GM19324 (cell line): ENCODE data around the gene ABCG1.
"Not testable (repeated sequence)": the region's sequence is repeated elsewhere in the genome, so short reads cannot be mapped to it uniquely, and the experiment has no call there.

Experiments
- ATAC-seq: cut with Tn5 transposase; IDR thresholded peaks from one replicate; pipeline ENCODE4 v1.9.1; 2021; ENCODE audit warnings: mild to moderate bottlenecking, moderate library complexity; ENCODE audit not compliant: unreplicated experiment, low FRiP score

Gene ABCG1

GRCh38 chr21:42287193-42288083 lies 68.5 kb downstream of the ABCG1 start:
- no peak for ATAC-seq

DNA sequence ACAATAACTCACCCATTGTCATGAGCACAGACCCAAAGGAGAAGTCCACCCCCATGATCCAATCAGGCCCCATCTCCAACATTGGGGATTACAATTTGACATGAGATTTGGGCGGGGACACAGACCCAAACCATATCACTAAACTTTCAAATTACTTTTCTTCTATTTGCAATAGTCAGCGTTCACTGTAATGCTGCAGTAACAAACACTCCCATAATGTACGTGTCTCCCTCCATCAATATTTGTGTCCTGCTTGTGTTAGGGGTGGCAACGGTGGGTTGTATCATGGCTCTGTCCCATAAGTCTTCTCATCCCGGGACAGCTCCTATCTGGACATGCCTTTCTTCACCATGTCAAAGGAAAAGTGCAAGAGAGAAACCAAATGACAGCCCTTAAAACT lies 70.0 kb downstream of the ABCG1 start:
- no peak for ATAC-seq

DNA sequence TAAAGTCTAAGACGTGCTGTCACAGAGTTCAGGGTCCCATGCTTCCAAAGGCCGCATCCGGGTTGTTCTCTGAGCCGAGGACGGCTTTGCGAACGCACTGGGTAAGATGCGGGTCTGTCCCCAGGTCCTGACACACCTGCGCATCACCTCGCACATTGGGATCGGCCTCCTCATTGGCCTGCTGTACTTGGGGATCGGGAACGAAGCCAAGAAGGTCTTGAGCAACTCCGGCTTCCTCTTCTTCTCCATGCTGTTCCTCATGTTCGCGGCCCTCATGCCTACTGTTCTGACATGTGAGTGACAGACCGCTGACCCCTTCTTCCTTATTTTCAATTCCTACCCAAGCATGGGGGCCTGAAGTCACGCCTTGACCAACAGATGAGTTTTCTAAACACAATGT lies 71.0 kb downstream of the ABCG1 start:
- no peak for ATAC-seq

DNA sequence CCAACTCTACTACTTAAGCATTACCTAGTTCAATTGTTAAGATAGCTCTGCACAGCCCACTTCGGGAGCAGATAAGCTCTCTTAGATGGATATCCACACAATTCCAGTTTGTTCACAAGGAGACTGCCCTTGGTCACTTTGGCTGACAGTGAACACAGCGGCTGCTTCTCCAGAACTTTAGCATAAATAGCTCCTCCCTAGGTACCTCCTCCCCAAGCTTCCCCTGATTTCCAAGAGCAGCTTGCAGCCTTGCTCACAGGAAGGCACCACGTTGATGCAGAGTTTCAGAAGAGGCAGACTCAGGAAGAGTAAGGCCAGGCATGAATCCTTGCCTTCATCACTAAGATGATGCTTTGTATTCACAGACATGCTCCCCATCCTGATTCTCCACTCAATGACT lies 71.6 kb downstream of the ABCG1 start:
- no peak for ATAC-seq

DNA sequence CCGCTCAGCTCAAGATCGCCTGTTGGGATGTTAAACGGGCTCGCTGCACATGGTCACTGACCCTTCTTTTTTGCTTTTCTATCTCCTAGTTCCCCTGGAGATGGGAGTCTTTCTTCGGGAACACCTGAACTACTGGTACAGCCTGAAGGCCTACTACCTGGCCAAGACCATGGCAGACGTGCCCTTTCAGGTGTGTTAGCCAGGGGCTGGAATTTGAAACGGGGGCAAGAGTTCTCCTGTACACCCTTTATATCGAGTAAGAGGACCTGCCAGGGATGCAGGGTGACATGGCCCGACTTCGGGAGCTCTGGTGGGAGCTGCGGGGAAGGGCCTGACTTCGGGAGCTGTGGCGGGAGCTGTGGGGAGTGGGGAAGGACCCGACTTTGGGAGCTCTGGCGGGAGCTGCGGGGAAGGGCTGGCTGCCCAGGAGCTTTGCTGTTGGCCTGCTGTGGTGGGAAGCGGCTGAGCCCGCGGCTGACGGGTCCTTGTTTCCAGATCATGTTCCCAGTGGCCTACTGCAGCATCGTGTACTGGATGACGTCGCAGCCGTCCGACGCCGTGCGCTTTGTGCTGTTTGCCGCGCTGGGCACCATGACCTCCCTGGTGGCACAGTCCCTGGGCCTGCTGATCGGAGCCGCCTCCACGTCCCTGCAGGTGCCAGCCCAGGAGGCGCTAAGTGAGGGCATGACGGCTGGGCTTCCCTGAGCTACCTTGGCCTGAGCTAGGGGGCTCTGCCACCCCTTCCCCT lies 72.2 kb downstream of the ABCG1 start:
- ATAC-seq: no peak

DNA sequence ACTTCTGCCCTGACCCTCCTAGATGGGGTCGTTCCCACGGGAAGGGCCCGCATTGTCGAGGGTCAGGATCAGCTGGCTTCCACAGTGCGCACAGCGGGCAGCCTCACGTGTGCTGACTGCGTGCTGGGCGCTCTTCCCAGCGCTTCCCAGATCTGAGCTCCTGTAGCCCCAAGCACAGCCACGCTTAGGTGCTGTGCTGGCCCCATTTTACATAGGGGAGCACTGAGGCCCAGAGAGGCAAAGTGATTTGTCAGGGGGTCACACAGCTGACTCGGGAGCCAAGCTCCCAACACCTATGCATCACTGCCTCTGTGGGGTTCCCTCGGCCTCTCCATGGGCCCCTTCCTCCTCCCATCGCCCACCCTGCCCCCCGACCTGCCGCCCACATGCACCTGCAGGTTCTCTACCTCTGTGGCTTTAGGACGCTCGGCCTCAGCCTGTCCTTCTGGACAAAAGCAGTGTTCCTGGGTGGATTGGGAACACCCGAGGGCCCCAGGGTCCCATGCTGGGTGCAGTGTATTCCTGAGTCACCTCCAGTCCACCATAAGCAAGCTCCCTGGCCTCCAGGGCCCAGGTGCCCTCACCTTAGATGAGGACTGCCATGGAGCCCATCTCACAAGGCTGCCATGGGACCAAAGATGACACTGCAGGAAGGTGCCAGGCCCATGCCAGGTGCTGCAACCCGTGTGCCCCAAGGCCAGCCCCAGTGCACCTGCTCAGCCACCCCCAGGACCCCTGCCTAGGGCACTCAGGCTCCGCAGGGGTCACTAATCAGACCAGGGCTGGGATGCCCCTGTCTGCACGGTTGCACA lies 73.0 kb downstream of the ABCG1 start:
- ATAC-seq: no peak

GRCh38 chr21:42292563-42293142 lies 73.7 kb downstream of the ABCG1 start:
- ATAC-seq: not testable (repeated sequence)

GRCh38 chr21:42293649-42294272 lies 74.8 kb downstream of the ABCG1 start:
- no peak for ATAC-seq

DNA sequence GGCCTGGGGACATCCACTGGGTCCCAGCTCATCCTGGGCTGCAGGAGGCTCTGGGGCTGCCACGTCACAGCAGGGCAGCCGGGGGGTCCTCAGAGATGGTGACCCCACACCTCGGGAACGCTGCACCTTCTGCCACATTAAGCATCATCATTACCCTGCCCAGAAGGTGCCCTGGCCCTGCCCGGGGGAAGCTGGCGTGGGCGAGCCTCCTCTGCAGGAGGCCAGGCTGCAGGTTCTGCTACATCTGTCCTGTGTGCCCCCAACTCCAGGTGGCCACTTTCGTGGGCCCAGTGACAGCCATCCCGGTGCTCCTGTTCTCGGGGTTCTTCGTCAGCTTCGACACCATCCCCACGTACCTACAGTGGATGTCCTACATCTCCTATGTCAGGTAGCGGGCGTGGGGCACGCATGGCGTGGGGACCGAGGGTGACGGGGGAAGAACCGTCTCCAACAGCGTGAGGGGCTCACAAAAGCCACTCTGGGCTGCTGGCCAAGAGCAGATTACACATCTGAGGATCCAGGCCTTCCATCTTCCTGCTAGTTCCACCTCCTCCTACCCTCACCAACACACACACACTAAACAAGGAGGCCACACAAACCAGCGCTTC lies 75.4 kb downstream of the ABCG1 start:
- no peak for ATAC-seq

GRCh38 chr21:42295845-42296244 lies 76.9 kb downstream of the ABCG1 start:
- no peak for ATAC-seq

GRCh38 chr21:42296501-42296900 lies 77.6 kb downstream of the ABCG1 start:
- no peak for ATAC-seq

- ATAC-seq: no peak
Observed at GRCh38 chr21:42297377-42297776, 78.4 kb downstream of the ABCG1 start.

GRCh38 chr21:42298237-42298636 lies 79.3 kb downstream of the ABCG1 start:
- ATAC-seq: no peak

DNA sequence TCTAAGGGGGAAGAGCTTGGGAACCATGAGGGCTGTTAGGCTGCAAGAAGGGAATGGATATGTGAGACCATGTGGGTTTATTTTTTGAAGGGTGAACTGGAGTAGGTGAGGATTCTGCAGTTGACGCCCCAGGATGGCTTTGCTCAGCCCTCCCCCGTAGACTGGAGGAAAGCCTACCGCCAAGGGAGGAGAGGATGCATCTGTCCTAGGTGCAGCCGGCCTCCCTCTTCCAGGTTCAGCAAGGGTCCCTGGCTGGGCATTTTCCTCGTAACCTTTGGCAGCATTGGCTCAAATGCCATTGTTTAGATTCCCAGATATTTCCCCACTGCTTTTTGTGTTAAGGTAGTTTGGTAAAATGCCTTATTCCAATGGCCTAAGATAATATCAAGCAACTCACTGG lies 79.7 kb downstream of the ABCG1 start:
- no peak for ATAC-seq

DNA sequence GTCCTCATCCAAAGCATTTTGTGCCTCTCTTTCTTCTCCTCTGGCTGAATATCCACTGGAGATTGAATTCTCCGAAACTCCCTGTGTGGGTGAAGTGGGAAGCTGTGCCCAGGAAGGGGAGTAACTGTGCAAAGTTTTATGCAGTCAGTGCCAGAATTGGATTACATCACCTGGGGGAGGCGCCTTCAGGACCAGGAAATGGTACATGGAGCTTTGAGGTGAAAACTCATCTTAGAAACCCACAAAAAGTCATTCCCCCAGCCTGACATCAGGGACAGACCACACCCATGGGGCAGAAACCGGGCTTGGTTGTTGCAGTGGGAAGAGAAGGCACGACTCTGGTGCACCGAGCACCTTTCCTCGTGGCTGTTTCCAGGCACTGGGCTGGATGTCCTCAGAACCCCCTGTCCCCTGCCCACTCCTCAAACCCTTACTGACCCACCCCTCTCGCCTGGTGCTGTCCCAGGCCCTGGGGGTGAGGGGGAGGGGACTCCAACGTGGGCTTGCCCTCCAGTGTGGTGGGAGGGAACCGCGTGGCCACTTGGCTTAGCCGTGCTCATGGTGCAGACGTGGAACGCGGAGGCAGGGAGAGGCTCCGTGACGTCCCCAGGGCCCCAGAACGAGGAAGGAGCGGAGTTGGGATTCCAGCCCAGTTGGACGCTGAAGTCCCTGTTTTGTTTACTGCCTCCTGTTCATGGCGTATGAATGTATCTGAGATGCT lies 80.5 kb downstream of the ABCG1 start:
- ATAC-seq: no peak

DNA sequence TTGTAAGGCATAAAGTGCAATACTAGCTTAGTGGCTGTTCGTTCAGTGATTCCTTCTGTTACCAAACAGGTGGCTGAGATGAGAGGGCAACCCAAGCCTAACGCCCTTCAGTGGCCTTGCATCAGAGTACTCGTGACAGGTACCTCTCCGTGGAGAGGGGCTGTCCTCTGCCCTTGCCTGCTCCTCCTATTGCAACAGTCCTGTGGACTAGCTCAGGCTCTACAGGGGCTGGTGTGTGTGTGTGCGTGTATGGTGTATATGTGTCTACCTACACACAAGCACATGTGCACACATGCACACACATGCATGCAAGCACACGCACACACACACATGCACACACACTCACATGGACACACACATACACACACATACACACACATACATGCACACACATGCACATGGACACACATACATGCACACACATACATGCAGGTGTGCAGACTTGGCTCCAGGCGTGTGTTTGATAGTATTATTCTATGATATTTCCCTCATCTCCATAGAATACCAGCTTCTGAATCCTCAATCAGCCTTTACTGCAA lies 81.2 kb downstream of the ABCG1 start:
- ATAC-seq: no peak

DNA sequence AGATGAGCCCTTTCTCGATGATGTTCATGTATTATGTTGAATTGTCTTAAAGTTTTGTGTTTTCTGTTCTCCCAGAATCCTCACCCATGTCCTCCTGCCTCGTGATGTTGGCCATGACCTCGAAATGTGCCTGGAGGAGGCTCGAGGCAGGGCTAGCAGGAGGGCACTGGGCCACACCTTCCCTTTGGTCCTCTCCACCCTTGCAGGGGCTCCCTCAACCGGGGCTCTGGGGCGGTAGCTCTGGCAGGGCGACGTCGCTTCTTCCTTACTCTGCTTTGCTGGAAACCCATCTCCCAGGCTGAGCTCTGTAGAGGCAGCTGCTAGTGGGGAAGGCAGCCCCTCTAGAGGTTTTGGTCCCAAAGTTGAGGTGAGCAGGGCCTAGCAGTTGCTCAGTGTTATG lies 82.0 kb downstream of the ABCG1 start:
- ATAC-seq: no peak

- ATAC-seq: no peak
Observed at GRCh38 chr21:42301371-42302075, 82.6 kb downstream of the ABCG1 start.
